ENCODE data around the gene MRPL19.
A peak's percentile ranks its signal among the peaks of the same experiment; 100 is the strongest.

MRPL19 gene

GRCh38 chr2:75646583-75647425 lies at the start of gene MRPL19:
Gene MRPL19, plus strand, starts transcription at chr2:75646783. Its CDS starts 25 bp downstream, at chr2:75646808.
- DNase-seq, result peak; percentile 78

GRCh38 chr2:75596784-75597183 lies 49.8 kb upstream of the MRPL19 start:
- no peak for DNase-seq

- no peak for DNase-seq
These were observed 48.6 kb upstream of the MRPL19 start for GRCh38 chr2:75597949-75598348.

- no peak for DNase-seq
These were observed 47.9 kb upstream of the MRPL19 start for GRCh38 chr2:75598589-75599155.

- DNase-seq, result no peak
These were observed 46.0 kb upstream of the MRPL19 start for GRCh38 chr2:75600461-75601011.

- DNase-seq, result no peak
These were observed 43.8 kb upstream of the MRPL19 start for GRCh38 chr2:75602724-75603342.

GRCh38 chr2:75603477-75603876 lies 43.1 kb upstream of the MRPL19 start:
- DNase-seq, result no peak

- DNase-seq, result no peak
These were observed 42.1 kb upstream of the MRPL19 start for GRCh38 chr2:75604484-75604883.

- no peak for DNase-seq
These were observed 40.6 kb upstream of the MRPL19 start for GRCh38 chr2:75605770-75606529.

DNA sequence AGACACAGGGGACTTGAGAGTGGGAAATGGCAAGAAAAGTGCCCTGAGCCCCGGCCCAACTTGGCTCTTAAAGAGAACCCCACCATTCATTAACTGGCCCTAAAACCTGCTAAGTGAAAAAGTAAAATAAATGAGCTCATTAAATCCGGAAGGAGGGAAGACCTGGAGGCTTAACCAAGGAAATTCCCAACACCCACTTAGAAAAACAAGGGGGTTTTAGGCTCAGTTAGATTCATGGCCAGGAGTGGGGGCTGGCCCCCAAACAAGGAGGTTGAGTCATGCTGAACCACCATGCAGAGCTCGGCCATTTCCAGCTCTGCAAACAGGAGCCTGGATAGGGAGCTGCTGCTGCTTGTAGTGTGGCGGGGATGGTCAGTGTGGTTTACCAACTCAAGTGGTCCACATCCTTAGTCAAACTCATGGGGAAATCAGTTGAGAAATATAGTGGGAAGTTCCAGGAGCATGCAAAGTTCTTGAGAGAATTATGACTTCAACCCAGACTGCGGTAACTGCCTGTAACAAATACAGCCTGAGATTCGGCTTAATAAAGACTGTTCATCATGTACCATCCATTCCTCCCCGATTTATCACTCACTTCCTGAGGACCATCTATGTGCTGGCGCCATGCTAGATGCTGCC lies 39.7 kb upstream of the MRPL19 start:
- no peak for DNase-seq

DNA sequence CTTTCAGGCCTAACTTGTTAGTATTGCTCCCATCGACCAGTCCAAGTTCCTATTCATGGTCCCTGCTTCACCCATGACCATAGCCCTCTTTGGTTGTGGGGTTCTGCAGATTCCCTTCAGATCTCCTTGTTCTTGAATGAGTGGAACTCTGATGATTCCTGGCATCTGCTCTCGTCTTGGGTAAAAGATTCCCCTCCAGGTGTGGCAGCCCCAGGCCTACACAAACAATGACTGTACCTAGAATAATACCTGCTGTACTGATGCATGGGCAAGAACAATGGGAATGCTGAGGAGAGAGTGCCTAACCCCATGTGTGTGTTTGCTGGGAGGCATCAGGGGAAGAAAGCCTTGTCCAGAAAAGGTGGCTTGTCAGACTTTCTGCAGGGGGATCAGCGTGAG lies 39.2 kb upstream of the MRPL19 start:
- no peak for DNase-seq

DNA sequence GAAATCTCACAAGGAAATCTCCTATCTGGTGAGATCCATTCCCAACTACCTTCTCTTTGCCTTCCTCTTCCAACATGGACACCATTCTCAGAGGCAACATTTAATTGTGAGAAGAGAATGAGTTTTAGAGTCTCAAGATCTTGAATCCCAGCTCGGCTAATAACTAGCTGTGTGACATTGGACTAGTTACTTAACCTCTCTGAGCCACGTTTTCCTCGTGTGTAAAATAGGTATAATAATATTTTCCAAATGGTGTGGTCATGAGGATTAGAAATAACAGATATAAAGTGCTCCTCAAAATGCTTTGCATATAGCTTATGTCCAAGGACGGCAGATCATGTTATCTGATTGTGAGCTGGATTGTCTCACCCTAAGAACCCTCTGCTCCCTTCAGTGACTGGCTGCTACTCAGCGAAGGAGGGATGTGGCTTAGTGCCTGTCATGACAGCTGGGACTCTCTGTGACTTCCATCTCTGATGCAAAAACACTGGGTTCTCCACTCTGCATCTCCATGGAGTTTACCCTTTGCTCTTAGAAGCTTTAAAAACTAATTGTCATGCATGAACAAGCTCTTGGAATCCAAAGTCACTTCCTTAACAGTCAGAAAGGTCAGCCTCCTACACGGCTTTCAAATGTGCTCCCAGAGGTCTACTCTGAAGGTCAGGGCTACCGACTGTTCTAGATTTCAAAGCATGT lies 38.4 kb upstream of the MRPL19 start:
- DNase-seq, result no peak

DNA sequence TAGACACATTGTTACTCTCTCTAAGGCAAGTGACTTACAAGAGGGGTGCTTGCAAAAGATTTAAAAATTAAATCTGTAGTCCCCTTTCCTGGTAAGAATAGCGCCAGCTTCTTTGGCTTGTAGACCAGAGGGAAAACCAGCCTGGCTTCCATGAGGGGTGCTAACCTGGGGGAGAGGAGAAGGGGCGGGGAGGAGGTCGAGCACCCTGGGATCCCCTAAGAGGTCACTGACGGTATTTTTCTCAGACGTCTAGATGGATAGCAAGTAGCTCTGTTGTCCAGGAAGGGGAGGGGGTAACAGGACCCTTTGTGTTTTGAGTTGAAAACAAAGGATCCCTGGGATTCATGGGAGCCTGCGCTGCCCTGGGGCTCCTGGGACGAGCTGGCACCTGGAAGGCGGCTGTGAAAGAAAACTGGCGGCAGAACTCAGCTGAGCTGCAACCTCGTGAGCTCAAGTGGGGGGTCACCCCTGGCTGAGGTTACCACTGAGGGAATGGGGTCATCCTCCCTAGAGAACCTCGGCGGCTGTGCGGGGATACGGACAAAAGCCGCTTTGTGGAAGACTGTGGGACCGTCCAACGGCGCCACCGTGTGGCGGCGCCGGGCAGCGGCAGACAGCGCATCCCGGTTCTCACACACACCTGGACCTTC lies 37.8 kb upstream of the MRPL19 start:
- peak; percentile 72 for DNase-seq

GRCh38 chr2:75609334-75609689 lies 37.3 kb upstream of the MRPL19 start:
- DNase-seq, result no peak

DNA sequence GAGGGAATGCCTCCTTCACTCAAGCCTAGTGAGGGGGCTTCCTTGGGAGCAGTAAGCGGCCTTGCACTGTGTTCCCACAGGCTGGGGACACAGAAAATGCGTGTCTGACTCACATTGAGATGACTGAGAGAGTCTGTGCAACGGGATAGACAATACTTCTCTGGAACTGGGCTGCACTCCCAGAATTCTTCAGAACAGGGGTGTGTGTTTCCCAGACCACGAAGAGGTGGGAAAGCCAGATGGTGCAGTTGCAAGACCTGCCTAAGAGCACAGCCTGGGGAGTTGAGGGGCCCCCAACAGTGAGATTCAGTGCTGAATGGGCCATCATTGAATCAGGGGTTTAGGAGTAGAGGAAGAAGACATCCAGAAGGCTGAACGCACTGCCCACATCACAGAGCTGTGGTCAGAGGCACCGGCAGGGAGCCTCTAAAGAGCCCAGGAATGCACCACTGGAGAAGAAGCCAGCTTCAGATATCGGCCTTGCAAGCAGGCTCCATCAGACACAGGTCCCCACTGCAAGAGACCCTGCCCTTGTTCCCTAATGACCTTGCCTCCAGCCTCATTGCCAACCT lies 36.6 kb upstream of the MRPL19 start:
- no peak for DNase-seq

DNA sequence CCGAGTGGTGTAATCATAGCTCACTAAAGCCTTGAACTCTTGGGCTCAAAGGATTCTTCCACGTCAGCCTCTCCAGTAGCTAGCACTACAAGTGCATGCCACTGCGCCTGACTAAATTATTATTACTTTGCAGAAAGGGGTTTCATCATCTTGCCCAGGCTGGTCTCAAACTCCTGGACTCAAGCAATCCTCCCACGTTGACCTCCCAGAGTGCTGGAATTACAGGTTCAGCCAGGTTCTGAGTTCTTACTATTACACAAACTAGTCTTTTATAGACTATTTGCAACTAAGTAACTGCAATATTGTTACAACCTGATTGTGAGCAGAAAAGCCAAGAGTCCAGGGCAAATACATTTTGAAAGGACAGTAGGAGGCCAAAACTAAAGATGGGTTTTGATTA lies 35.9 kb upstream of the MRPL19 start:
- no peak for DNase-seq

GRCh38 chr2:75612108-75612861 lies 34.3 kb upstream of the MRPL19 start:
- no peak for DNase-seq

DNA sequence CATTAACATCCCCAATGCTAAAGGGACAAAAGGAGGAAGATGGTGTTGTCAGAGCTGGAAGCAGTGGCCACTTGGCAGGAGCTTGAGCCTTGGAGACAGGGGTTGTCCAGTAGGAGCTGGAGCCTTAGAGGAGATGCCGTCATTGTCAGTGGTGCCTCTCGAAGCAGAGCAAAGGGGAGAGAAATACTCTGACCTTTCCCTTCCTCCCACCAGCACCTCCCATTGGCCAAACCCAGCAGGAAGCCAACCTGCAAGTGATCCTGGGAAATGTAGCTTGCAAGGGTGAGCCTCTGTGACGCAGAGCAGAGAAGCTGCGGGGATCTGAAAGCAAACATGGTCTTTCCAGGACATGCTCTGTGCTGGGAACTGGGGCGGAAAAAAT lies 33.7 kb upstream of the MRPL19 start:
- DNase-seq, result no peak

- no peak for DNase-seq
These were observed 32.4 kb upstream of the MRPL19 start for GRCh38 chr2:75614162-75614651.

DNA sequence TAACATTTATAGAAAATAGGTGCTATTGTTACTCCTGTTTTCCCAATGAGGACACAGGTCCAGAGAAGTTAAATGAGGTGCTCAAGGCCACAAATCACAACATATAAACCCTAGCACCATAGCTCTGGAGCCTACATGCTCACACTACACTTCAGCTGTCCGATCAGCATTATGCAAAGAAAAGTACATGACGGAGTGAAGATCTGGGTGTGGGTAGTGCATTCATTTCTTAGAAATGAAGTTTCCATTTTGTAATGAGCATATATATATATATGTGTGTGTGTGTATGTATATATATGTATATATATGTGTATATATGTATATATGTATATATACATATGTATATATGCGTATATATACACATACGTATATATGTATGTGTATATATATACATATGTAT lies 30.2 kb upstream of the MRPL19 start:
- DNase-seq, result no peak
